ENCODE data around the gene EGF.

The EGF gene

GRCh38 chr4:110049951-110050925 is 137.6 kb downstream of the EGF start:
- Histone ChIP-seq H2AFZ (ENCODE audit: low read depth, low read length) (no peak overlapping the region), H3K27me3 (ENCODE audit: insufficient read depth, low read length) (no peaks in the 10 kb centered on the region), H3K9me3 (ENCODE audit: low read length) (no peaks in the 10 kb centered on the region), H3K36me3 (ENCODE audit: insufficient read depth, low read length) (peaks cover 32% of the 10 kb centered on the region), H3K4me3 (ENCODE audit: low read length) (no peak overlapping the region), H3K4me1 (ENCODE audit: insufficient read depth, low read length) (no peaks in the 10 kb centered on the region)

GRCh38 chr4:110055158-110055768 is 142.6 kb downstream of the EGF start:
- no peaks in the 10 kb centered on the region for H3K4me1 ChIP-seq (ENCODE audit: insufficient read depth, low read length)
- peaks cover 44% of the 10 kb centered on the region for H3K36me3 ChIP-seq (ENCODE audit: insufficient read depth, low read length)
- H3K9me3 ChIP-seq (ENCODE audit: low read length) = no peaks in the 10 kb centered on the region
- no peak overlapping the region for H2AFZ ChIP-seq (ENCODE audit: low read depth, low read length)
- no peak overlapping the region for H3K4me3 ChIP-seq (ENCODE audit: low read length)
- H3K27me3 ChIP-seq (ENCODE audit: insufficient read depth, low read length) = no peaks in the 10 kb centered on the region

GRCh38 chr4:110058677-110059076 is 146.0 kb downstream of the EGF start:
- H3K9me3 ChIP-seq (ENCODE audit: low read length) = no peaks in the 10 kb centered on the region
- H3K27me3 ChIP-seq (ENCODE audit: insufficient read depth, low read length) = no peaks in the 10 kb centered on the region
- no peak overlapping the region for H2AFZ ChIP-seq (ENCODE audit: low read depth, low read length)
- no peak overlapping the region for H3K4me3 ChIP-seq (ENCODE audit: low read length)
- H3K4me1 ChIP-seq (ENCODE audit: insufficient read depth, low read length) = no peaks in the 10 kb centered on the region
- peaks cover 22% of the 10 kb centered on the region for H3K36me3 ChIP-seq (ENCODE audit: insufficient read depth, low read length)

GRCh38 chr4:110059556-110060191 is 147.0 kb downstream of the EGF start:
- Histone ChIP-seq H3K9me3 (ENCODE audit: low read length) (no peaks in the 10 kb centered on the region), H3K36me3 (ENCODE audit: insufficient read depth, low read length) (peaks cover 22% of the 10 kb centered on the region)

GRCh38 chr4:110061076-110061475 is 148.4 kb downstream of the EGF start:
- peaks cover 15% of the 10 kb centered on the region for H3K36me3 ChIP-seq (ENCODE audit: insufficient read depth, low read length)
- H3K4me3 ChIP-seq (ENCODE audit: low read length) = no peak overlapping the region
- no peaks in the 10 kb centered on the region for H3K4me1 ChIP-seq (ENCODE audit: insufficient read depth, low read length)
- H3K27me3 ChIP-seq (ENCODE audit: insufficient read depth, low read length) = no peaks in the 10 kb centered on the region
- H2AFZ ChIP-seq (ENCODE audit: low read depth, low read length) = no peak overlapping the region
- H3K9me3 ChIP-seq (ENCODE audit: low read length) = no peaks in the 10 kb centered on the region

More at GRCh38 chr4:110059556-110060191, 147.0 kb downstream of the EGF start:
- Histone ChIP-seq H3K4me1 (ENCODE audit: insufficient read depth, low read length) (no peaks in the 10 kb centered on the region), H2AFZ (ENCODE audit: low read depth, low read length) (no peak overlapping the region), H3K4me3 (ENCODE audit: low read length) (no peak overlapping the region), H3K27me3 (ENCODE audit: insufficient read depth, low read length) (no peaks in the 10 kb centered on the region)
